Lung (tissue), 12 donors: Measurements from ENCODE around the gene ARID5B. TPM values are rescaled to one million over a fixed set of nuclear protein-coding genes. Genes with fewer than 3 reads are reported as not detected.
A peak's percentile ranks its signal among the peaks of the same experiment; 100 is the strongest.

ENCODE experiments used
- ATAC-seq: fragments of 200-7000 bp; cut with Tn5 transposase; one replicate; pipeline ENCODE4 v1.9.1; 2020; ENCODE audit warnings: moderate number of reproducible peaks; ENCODE audit not compliant: insufficient read depth, low FRiP score
- DNase-seq, 3 donors: peaks; one replicate each; pipeline ENCODE4 v3.0.0-alpha.2; 2013 to 2017
- H3K27ac ChIP-seq, 2 donors: one replicate each; pipeline ENCODE4 v1.5.1; 2013; ENCODE audit warnings: mild to moderate bottlenecking in 2 of 2, moderate library complexity in 2 of 2, control low read depth in 1 of 2, inconsistent platforms in 1 of 2, low read depth in 1 of 2, low read length in 1 of 2
- H3K27me3 ChIP-seq, 3 donors: one replicate each; pipeline ENCODE4 v1.5.1; 2013; ENCODE audit warnings: low read length in 2 of 3; ENCODE audit not compliant: control insufficient read depth in 3 of 3, insufficient read depth in 3 of 3
- H3K36me3 ChIP-seq, 4 donors: one replicate each; pipeline ENCODE4 v1.5.1; 2013; ENCODE audit warnings: low read length in 4 of 4, mild to moderate bottlenecking in 1 of 4, moderate library complexity in 1 of 4; ENCODE audit not compliant: control insufficient read depth in 4 of 4, insufficient read depth in 4 of 4
- H3K4me1 ChIP-seq, 5 donors: one replicate each; pipeline ENCODE4 v1.5.1; 2013; ENCODE audit warnings: low read length in 5 of 5, mild to moderate bottlenecking in 2 of 5, moderate library complexity in 1 of 5; ENCODE audit not compliant: control insufficient read depth in 5 of 5, insufficient read depth in 5 of 5
- H3K4me3 ChIP-seq: one replicate; pipeline ENCODE4 v1.5.1; 2013; ENCODE audit warnings: mild to moderate bottlenecking, control low read depth, moderate library complexity
- H3K9ac ChIP-seq, 2 donors: one replicate each; pipeline ENCODE4 v1.5.1; 2013; ENCODE audit warnings: low read length in 2 of 2, control low read depth in 1 of 2; ENCODE audit not compliant: insufficient read depth in 1 of 2
- H3K9me3 ChIP-seq, 4 donors: one replicate each; pipeline ENCODE4 v1.5.1; 2013; ENCODE audit warnings: low read length in 3 of 4, mild to moderate bottlenecking in 1 of 4, moderate library complexity in 1 of 4; ENCODE audit not compliant: control insufficient read depth in 4 of 4, insufficient read depth in 3 of 4
- WGBS, 2 donors: extraction: QIAGEN DNeasy Blood & Tissue Kit; methylation state at CpG; one replicate each; pipeline ENCODE4 v1.1.7; 2013; 5-methylcytosine and 5-hydroxymethylcytosine counted together
- polyA plus RNA-seq, 2 donors: library from polyadenylated mRNA; stranded (reverse); fragments of 200-250 nt; gene quantifications; one replicate each; pipeline ENCODE4 v1.2.1, GENCODE V29; 2013
- total RNA-seq, 2 donors: library from RNA; depleted of rRNA in 1 of 2; stranded (reverse); fragments of >200 nt in 1 of 2; gene quantifications; one replicate each; pipeline ENCODE4 v1.2.1, GENCODE V29; 2014 to 2021
- TF ChIP-seq, protein P1 (sequence below): IDR thresholded peaks from 2 replicates; pipeline ENCODE4 v1.5.1; 2012; ENCODE audit warnings: mild to moderate bottlenecking; ENCODE audit errors: control extremely low read depth, extremely low read depth
- donor health status: control.
- donor health status: control.
- donor health status: Bipolar disorder and iron deficiency.
- donor health status: healthy.
- donor health status: DM: yes; HTN: yes; CAD: no.

The ARID5B gene
- total and polyA plus RNA-seq, 4 donors: 7.8 to 95.3 (median 22.0) TPM

DNA sequence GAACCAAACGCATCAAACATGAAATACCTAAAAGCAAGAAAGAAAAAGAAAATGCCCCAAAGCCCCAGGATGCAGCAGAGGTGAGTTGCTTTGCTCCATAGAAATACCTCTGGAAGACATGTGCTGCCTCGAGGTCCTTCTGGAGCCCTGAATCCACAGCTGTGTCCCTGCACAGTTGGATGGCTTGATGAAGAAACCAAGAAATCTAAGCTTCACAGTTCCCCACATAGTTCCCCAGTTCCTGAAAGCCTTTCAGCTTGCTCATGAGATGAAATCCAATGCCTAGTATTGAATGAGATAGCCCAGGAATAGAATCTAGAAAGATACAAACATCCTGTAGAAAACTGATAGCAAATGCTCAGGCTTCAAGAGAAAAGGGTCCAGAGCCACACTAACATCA lies 184.3 kb downstream of the ARID5B start:
- TF ChIP-seq, protein P1, sequence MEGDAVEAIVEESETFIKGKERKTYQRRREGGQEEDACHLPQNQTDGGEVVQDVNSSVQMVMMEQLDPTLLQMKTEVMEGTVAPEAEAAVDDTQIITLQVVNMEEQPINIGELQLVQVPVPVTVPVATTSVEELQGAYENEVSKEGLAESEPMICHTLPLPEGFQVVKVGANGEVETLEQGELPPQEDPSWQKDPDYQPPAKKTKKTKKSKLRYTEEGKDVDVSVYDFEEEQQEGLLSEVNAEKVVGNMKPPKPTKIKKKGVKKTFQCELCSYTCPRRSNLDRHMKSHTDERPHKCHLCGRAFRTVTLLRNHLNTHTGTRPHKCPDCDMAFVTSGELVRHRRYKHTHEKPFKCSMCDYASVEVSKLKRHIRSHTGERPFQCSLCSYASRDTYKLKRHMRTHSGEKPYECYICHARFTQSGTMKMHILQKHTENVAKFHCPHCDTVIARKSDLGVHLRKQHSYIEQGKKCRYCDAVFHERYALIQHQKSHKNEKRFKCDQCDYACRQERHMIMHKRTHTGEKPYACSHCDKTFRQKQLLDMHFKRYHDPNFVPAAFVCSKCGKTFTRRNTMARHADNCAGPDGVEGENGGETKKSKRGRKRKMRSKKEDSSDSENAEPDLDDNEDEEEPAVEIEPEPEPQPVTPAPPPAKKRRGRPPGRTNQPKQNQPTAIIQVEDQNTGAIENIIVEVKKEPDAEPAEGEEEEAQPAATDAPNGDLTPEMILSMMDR: no peak
- Histone ChIP-seq H3K27ac (no peak overlapping the region), H3K27me3 (no peaks in the 10 kb centered on the region), H3K4me3 (no peak overlapping the region), H3K4me1 (peaks cover 7 to 45% (median 23%) of the 10 kb centered on the region in 5 donors), H3K36me3 (peaks cover 13 to 41% (median 36%) of the 10 kb centered on the region in 4 donors), H3K9ac (no peak overlapping the region), H3K9me3 (no peaks in the 10 kb centered on the region)
- WGBS, 2 donors: 94 to 95% methylated on average over 2 of the region's 2 CpGs
- ATAC-seq (no peak), DNase-seq (no peak)

- 88 to 97% methylated on average over 2 of the region's 2 CpGs for WGBS, 2 donors
- H3K9ac ChIP-seq: no peak overlapping the region
- H3K9me3 ChIP-seq: no peaks in the 10 kb centered on the region
- no peak overlapping the region for H3K4me3 ChIP-seq
- H3K4me1 ChIP-seq: peaks cover 6 to 32% (median 16%) of the 10 kb centered on the region in 5 donors
- peaks cover 26 to 54% (median 47%) of the 10 kb centered on the region in 4 donors for H3K36me3 ChIP-seq
- no peak overlapping the region for H3K27ac ChIP-seq
- no peak for DNase-seq
- TF ChIP-seq, protein P1: no peak
- H3K27me3 ChIP-seq: no peaks in the 10 kb centered on the region
- ATAC-seq: no peak
Observed at GRCh38 chr10:62087329-62087728, 185.8 kb downstream of the ARID5B start.

DNA sequence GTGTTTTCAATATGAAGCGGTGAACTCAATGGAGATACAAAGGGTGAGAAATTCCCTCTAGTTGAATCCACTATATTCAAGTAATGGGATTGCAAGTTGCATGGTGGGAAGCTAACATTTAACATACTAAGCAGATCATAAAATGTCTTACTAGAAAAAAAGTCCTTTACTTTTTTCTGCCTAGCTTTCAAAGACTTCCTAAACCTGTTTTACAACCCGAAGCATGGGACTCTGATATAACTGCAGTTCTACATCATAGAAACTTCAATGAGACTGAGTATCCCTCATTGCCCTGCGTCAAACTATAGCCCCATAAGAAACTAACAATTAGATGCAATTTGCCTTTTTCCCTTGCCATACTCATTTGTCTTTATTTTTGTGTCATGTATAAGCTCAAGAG lies 187.3 kb downstream of the ARID5B start:
- Histone ChIP-seq H3K4me3 (no peak overlapping the region), H3K9ac (no peak overlapping the region), H3K27ac (no peak overlapping the region), H3K4me1 (peaks cover 5 to 31% (median 9%) of the 10 kb centered on the region in 5 donors), H3K27me3 (no peaks in the 10 kb centered on the region), H3K36me3 (peaks cover 32 to 61% (median 51%) of the 10 kb centered on the region in 4 donors), H3K9me3 (no peaks in the 10 kb centered on the region)
- TF ChIP-seq, protein P1: no peak
- ATAC-seq (no peak), DNase-seq (peak in 1 of 3 donors; percentile 61)
- 89 to 94% methylated on average over 3 of the region's 3 CpGs for WGBS, 2 donors
